Testis (tissue), 2 donors: ENCODE data around the gene RTN4RL2.

Source experiments
- CTCF ChIP-seq, 3 experiments: fragments of 450-650 bp in 2 of 3; fragments of 200-600 bp in 1 of 3; sonication (generic) in 1 of 3; IDR thresholded peaks; one replicate each; pipeline ENCODE4 v1.5.1; 2016 to 2019; ENCODE audit warnings: antibody characterized with exemption in 3 of 3, mild to moderate bottlenecking in 2 of 3, moderate library complexity in 1 of 3
- POLR2A ChIP-seq: fragments of 450-650 bp; IDR thresholded peaks from one replicate; pipeline ENCODE4 v1.6.1; 2017; ENCODE audit warnings: antibody characterized with exemption, mild to moderate bottlenecking, moderate library complexity

DNA sequence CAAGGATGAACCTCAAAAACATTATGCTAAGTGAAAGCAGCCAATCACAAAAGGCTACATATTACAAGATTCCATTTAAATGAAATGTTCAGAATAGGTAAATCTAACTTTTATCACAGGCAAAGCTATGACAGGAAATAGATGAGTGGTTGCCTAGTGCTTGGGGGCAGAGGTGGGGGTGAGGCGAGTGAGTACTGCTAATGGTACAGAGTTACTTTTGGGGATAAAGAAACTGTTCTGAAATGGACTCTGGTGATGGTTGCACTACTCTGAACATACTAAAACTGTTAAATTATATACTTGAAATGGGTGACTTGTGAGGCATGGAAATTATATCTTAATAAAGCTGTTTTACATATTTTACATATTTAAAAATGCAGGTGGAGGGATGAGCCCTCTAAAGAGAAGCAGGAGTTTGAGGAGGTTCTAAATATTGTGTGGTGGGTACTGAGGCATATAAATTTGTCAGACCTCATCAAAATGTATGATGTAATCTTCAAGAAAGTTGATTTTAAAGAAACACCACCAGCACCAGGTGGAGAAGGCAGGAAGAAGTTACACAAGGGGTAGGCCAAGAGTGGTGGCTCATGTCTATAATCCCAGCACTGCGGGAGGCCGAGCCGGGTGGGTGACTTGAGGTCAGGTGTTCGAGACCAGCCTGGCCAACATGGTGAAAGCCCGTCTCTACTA is 51.6 kb downstream of the RTN4RL2 start:
- no peak for TF ChIP-seq CTCF (IDR thresholded peaks at IDR 0.05)
- TF ChIP-seq POLR2A = no peak
